Smooth muscle cell (in vitro differentiated cells): Measurements from ENCODE around the gene PRSS33. TPM values are rescaled to one million over a fixed set of nuclear protein-coding genes. Genes with fewer than 3 reads are reported as not detected.

Experiments used
- DNase-seq: peaks from one replicate; lab custom pipeline; 2025; ENCODE audit not compliant: unreplicated experiment; lab: John Stamatoyannopoulos, UW
- H2AFZ ChIP-seq: fragments of 200-600 bp; sonication (generic); 2 replicates; pipeline ENCODE4 v1.6.0; 2016; ENCODE audit warnings: antibody characterized with exemption, low read depth, mild to moderate bottlenecking
- H3F3A ChIP-seq: fragments of 200-600 bp; sonication (generic); 2 replicates; pipeline ENCODE4 v1.6.0; 2017; ENCODE audit warnings: antibody characterized with exemption, low read depth
- H3K27ac ChIP-seq: fragments of 200-600 bp; sonication (generic); 2 replicates; pipeline ENCODE4 v1.5.1; 2016; ENCODE audit warnings: low read depth, mild to moderate bottlenecking
- H3K27me3 ChIP-seq: fragments of 200-600 bp; sonication (generic); 2 replicates; pipeline ENCODE4 v1.6.1; 2016; ENCODE audit warnings: low read depth, mild to moderate bottlenecking
- H3K36me3 ChIP-seq: fragments of 200-600 bp; sonication (generic); 2 replicates; pipeline ENCODE4 v1.5.1; 2016; ENCODE audit warnings: low read depth
- H3K4me1 ChIP-seq: fragments of 200-600 bp; sonication (generic); 2 replicates; pipeline ENCODE4 v1.5.1; 2016; ENCODE audit warnings: low read depth
- H3K4me2 ChIP-seq: fragments of 200-600 bp; sonication (generic); 2 replicates; pipeline ENCODE4 v1.6.0; 2016; ENCODE audit warnings: mild to moderate bottlenecking
- H3K4me3 ChIP-seq: fragments of 200-600 bp; sonication (generic); 2 replicates; pipeline ENCODE4 v1.5.1; 2016; ENCODE audit warnings: mild to moderate bottlenecking
- H3K79me2 ChIP-seq: fragments of 200-600 bp; sonication (generic); 2 replicates; pipeline ENCODE4 v1.6.0; 2016; ENCODE audit warnings: low read depth, mild to moderate bottlenecking
- H3K9ac ChIP-seq: fragments of 200-600 bp; sonication (generic); 2 replicates; pipeline ENCODE4 v1.6.0; 2016; ENCODE audit warnings: low read depth
- H3K9me3 ChIP-seq: fragments of 200-600 bp; sonication (generic); replicated peaks from 2 replicates; pipeline ENCODE4 v1.5.1; 2016; ENCODE audit warnings: low read depth
- H4K20me1 ChIP-seq: fragments of 200-600 bp; sonication (generic); 2 replicates; pipeline ENCODE4 v1.6.0; 2016; ENCODE audit warnings: low read depth
- WGBS: methylation state at CpG from one replicate; pipeline ENCODE4 v1.1.7; 2016; ENCODE audit warnings: low lambda C conversion rate; 5-methylcytosine and 5-hydroxymethylcytosine counted together
- polyA plus RNA-seq: library from polyadenylated mRNA; unstranded; fragments of >200 nt; fragmentation: Nextera tagmentation; extraction: Ambion mirVana; gene quantifications from 2 replicates; pipeline ENCODE4 v1.2.1, GENCODE V29; 2016
- total RNA-seq: library from RNA; depleted of rRNA; stranded (reverse); fragments of >200 nt; gene quantifications from 2 replicates; pipeline ENCODE4 v1.2.3, GENCODE V29; 2014
- TF ChIP-seq, protein P1 (sequence below): fragments of 200-600 bp; sonication (generic); IDR thresholded peaks from 2 replicates; pipeline ENCODE4 v1.5.1; 2017; ENCODE audit warnings: borderline replicate concordance, mild to moderate bottlenecking, antibody characterized with exemption; ENCODE audit not compliant: insufficient read depth, poor library complexity, severe bottlenecking

Gene PRSS33
- total and polyA plus RNA-seq, 2 experiments from 2014 or later, result not detected

DNA sequence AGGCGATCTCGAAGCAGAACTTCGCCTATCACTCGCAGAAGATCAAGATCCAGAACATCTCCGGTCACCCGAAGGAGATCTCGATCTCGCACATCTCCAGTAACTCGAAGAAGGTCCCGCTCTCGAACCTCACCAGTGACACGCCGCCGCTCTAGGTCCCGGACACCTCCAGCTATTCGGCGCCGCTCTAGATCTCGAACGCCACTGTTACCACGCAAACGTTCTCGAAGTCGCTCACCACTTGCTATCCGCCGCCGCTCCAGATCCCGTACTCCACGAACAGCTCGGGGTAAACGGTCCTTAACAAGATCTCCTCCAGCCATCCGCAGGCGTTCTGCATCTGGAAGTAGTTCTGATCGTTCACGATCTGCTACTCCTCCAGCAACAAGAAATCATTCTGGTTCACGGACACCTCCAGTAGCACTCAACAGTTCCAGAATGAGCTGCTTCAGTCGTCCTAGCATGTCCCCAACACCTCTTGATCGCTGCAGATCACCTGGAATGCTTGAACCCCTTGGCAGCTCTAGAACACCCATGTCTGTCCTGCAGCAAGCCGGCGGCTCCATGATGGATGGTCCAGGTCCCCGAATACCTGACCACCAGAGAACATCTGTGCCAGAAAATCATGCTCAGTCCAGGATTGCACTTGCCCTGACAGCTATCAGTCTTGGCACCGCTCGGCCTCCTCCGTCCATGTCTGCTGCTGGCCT is 20.8 kb downstream of the PRSS33 start:
- TF ChIP-seq, protein P1, sequence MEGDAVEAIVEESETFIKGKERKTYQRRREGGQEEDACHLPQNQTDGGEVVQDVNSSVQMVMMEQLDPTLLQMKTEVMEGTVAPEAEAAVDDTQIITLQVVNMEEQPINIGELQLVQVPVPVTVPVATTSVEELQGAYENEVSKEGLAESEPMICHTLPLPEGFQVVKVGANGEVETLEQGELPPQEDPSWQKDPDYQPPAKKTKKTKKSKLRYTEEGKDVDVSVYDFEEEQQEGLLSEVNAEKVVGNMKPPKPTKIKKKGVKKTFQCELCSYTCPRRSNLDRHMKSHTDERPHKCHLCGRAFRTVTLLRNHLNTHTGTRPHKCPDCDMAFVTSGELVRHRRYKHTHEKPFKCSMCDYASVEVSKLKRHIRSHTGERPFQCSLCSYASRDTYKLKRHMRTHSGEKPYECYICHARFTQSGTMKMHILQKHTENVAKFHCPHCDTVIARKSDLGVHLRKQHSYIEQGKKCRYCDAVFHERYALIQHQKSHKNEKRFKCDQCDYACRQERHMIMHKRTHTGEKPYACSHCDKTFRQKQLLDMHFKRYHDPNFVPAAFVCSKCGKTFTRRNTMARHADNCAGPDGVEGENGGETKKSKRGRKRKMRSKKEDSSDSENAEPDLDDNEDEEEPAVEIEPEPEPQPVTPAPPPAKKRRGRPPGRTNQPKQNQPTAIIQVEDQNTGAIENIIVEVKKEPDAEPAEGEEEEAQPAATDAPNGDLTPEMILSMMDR, result no peak
- no peaks in the 10 kb centered on the region for H3K27me3 ChIP-seq
- H3K9me3 ChIP-seq, result no peaks in the 10 kb centered on the region
- 97% methylated on average over 44 of the region's 44 CpGs for WGBS
- DNase-seq, result no peak
- H3K4me3 ChIP-seq, result no peak overlapping the region
- H3K36me3 ChIP-seq, result peaks cover 31% of the 10 kb centered on the region
- H3K27ac ChIP-seq, result no peak overlapping the region
- no peak overlapping the region for H3K9ac ChIP-seq
- H3K4me1 ChIP-seq, result no peaks in the 10 kb centered on the region
- no peak overlapping the region for H2AFZ ChIP-seq
- H4K20me1 ChIP-seq, result peaks cover 100% of the 10 kb centered on the region
- peaks cover 29% of the 10 kb centered on the region for H3F3A ChIP-seq
- H3K79me2 ChIP-seq, result peaks cover 71% of the 10 kb centered on the region
- no peak overlapping the region for H3K4me2 ChIP-seq

DNA sequence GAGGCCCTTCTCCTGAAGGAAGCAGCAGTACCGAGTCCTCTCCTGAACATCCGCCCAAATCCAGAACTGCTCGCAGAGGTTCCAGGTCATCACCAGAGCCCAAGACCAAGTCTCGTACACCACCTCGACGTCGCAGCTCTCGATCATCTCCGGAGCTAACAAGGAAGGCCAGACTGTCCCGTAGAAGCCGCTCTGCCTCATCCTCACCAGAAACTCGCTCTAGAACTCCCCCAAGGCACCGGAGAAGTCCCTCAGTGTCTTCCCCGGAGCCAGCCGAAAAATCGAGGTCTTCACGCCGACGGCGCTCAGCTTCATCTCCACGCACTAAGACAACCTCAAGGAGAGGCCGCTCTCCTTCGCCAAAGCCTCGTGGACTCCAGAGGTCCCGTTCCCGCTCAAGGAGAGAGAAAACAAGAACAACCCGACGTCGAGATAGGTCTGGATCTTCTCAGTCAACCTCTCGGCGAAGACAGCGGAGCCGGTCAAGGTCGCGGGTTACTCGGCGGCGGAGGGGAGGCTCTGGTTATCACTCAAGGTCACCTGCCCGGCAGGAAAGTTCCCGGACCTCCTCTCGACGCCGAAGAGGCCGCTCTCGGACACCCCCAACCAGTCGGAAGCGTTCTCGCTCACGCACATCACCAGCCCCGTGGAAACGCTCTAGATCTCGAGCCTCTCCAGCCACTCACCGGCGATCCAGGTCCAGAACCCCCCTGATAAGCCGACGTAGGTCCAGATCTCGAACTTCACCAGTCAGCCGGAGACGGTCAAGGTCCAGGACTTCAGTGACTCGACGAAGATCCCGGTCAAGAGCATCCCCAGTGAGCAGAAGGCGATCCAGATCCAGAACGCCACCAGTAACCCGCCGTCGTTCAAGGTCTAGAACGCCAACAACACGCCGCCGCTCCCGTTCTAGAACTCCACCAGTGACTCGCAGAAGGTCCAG is 21.6 kb downstream of the PRSS33 start:
- Histone ChIP-seq H3K4me1 (no peaks in the 10 kb centered on the region), H3F3A (peaks cover 21% of the 10 kb centered on the region), H3K79me2 (peaks cover 79% of the 10 kb centered on the region), H3K4me2 (no peak overlapping the region), H3K27me3 (no peaks in the 10 kb centered on the region), H3K36me3 (peaks cover 40% of the 10 kb centered on the region), H2AFZ (no peak overlapping the region), H4K20me1 (peaks cover 100% of the 10 kb centered on the region), H3K4me3 (no peak overlapping the region), H3K9ac (no peak overlapping the region), H3K9me3 (no peaks in the 10 kb centered on the region), H3K27ac (no peak overlapping the region)
- TF ChIP-seq, protein P1, result no peak
- 98% methylated on average over 73 of the region's 73 CpGs for WGBS
- no peak for DNase-seq

DNA sequence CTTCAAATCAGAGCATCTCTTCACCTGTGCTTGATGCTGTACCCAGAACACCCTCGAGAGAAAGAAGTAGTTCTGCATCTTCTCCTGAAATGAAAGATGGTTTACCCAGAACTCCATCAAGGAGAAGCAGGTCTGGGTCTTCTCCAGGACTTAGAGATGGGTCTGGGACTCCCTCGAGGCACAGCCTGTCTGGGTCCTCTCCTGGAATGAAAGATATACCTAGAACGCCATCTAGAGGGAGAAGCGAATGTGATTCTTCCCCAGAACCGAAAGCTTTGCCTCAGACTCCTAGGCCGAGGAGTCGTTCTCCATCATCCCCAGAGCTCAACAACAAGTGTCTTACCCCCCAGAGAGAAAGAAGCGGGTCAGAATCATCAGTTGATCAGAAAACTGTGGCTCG is 22.6 kb downstream of the PRSS33 start:
- WGBS, result 97% methylated on average over 9 of the region's 9 CpGs
- Histone ChIP-seq H3K9me3 (no peaks in the 10 kb centered on the region), H3K4me3 (no peak overlapping the region), H3K4me2 (no peak overlapping the region), H3K9ac (no peak overlapping the region), H3K36me3 (peaks cover 50% of the 10 kb centered on the region), H4K20me1 (peaks cover 100% of the 10 kb centered on the region), H3K27ac (no peak overlapping the region), H3F3A (peaks cover 26% of the 10 kb centered on the region), H2AFZ (no peak overlapping the region), H3K79me2 (peaks cover 90% of the 10 kb centered on the region), H3K4me1 (no peaks in the 10 kb centered on the region), H3K27me3 (no peaks in the 10 kb centered on the region)
- DNase-seq, result no peak
- TF ChIP-seq, protein P1, result no peak
